ENCODE measurements around the gene ADM.

Gene ADM

GRCh38 chr11:10291801-10292638, 12.9 kb upstream of the ADM start:
- no peak for DNase-seq (ENCODE audit: low spot score)
- TF ChIP-seq CTCF (IDR thresholded peaks at IDR 0.05; ENCODE audit: extremely low read depth, missing control alignments), result no peak

- peak; percentile 92 for DNase-seq (ENCODE audit: low spot score)
- no peak for TF ChIP-seq CTCF (IDR thresholded peaks at IDR 0.05; ENCODE audit: extremely low read depth, missing control alignments)
These were observed 11.2 kb upstream of the ADM start, which contains the start of gene SBF2 for GRCh38 chr11:10293423-10294289. SBF2 (minus strand) TSS chr11:10294219; CDS start chr11:10294069, 150 bp downstream.

GRCh38 chr11:10294290-10294953, 10.5 kb upstream of the ADM start:
- peak; percentile 25 for DNase-seq (ENCODE audit: low spot score)
- TF ChIP-seq CTCF (IDR thresholded peaks at IDR 0.05; ENCODE audit: extremely low read depth, missing control alignments), result no peak

- no peak for TF ChIP-seq CTCF (IDR thresholded peaks at IDR 0.05; ENCODE audit: extremely low read depth, missing control alignments)
- no peak for DNase-seq (ENCODE audit: low spot score)
These were observed 9.6 kb upstream of the ADM start for GRCh38 chr11:10295064-10295901.

- DNase-seq (ENCODE audit: low spot score), result peak; percentile 84
- no peak for TF ChIP-seq CTCF (IDR thresholded peaks at IDR 0.05; ENCODE audit: extremely low read depth, missing control alignments)
These were observed 6.5 kb upstream of the ADM start for GRCh38 chr11:10298342-10298741.

GRCh38 chr11:10301656-10302358, 3.1 kb upstream of the ADM start:
- DNase-seq (ENCODE audit: low spot score), result no peak
- no peak for TF ChIP-seq CTCF (IDR thresholded peaks at IDR 0.05; ENCODE audit: extremely low read depth, missing control alignments)

All from GM20000 (cell line).